Muscle of leg (tissue), 11 donors: Measurements from ENCODE around the gene ZDHHC7. TPM values are rescaled to one million over a fixed set of nuclear protein-coding genes. Genes with fewer than 3 reads are reported as not detected.
"Not testable (repeated sequence)": the region's sequence is repeated elsewhere in the genome, so short reads cannot be mapped to it uniquely, and the experiment has no call there.

Source experiments
- DNase-seq: peaks from one replicate; pipeline ENCODE4 v3.0.0; 2013
- H3K27ac ChIP-seq: one replicate; pipeline ENCODE4 v1.5.1; 2013; ENCODE audit warnings: mild to moderate bottlenecking, low read length, control low read depth
- H3K27me3 ChIP-seq: one replicate; pipeline ENCODE4 v1.6.1; 2013; ENCODE audit warnings: low read length; ENCODE audit not compliant: control insufficient read depth, insufficient read depth
- H3K36me3 ChIP-seq: one replicate; pipeline ENCODE4 v1.6.1; 2013; ENCODE audit warnings: low read length; ENCODE audit not compliant: control insufficient read depth, insufficient read depth
- H3K4me1 ChIP-seq: one replicate; pipeline ENCODE4 v1.6.1; 2013; ENCODE audit warnings: low read length; ENCODE audit not compliant: control insufficient read depth, insufficient read depth
- H3K4me3 ChIP-seq: one replicate; pipeline ENCODE4 v1.5.1; 2013; ENCODE audit warnings: low read length, control low read depth
- H3K9me3 ChIP-seq: replicated peaks from 2 replicates; pipeline ENCODE4 v1.6.1; 2013; ENCODE audit warnings: low read depth, low read length; ENCODE audit not compliant: control insufficient read depth
- WGBS: methylation state at CpG from one replicate; pipeline ENCODE4 v1.1.5; 2013; ENCODE audit warnings: missing lambda C conversion rate; ENCODE audit not compliant: insufficient coverage; 5-methylcytosine and 5-hydroxymethylcytosine counted together
- polyA plus RNA-seq, 8 donors: library from polyadenylated mRNA; unstranded; fragments of 120-200 nt; gene quantifications; one replicate each; pipeline versions ENCODE4 v1.2.1 to v1.2.3, GENCODE V29; 2013; ENCODE audit warnings: inconsistent platforms in 1 of 8, low replicate concordance in 1 of 8; ENCODE audit not compliant: insufficient read length in 8 of 8, insufficient read depth in 1 of 8
- total RNA-seq: library from RNA; stranded (reverse); fragments of 120-200 nt; gene quantifications from one replicate; pipeline ENCODE4 v1.2.4, GENCODE V29; 2013

ZDHHC7 gene
- total and polyA plus RNA-seq, 9 donors, result 28.7 to 44.7 (median 36.2) TPM

DNA sequence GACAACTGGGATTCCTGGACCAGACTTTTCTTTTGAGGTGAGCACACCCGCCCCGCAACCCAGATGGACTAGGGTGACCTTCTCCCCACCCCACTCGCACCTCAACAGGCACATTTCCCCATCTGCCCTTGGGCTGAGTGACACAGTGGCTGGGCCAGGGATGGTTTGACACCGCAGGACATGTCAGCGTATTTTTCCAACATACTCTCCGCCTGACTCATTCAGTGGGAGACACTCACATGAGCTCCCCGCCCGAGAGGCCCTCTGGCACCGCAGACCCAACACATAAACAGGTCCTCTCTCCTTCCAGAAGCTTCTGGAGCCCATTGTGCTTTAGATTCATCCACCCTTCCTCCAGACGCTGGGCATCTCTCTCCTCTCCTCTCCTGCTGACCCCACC lies 69.4 kb downstream of the ZDHHC7 start:
- Histone ChIP-seq H3K27ac (no peak overlapping the region), H3K9me3 (peaks cover 2% of the 10 kb centered on the region), H3K4me3 (no peak overlapping the region), H3K27me3 (peaks cover 9% of the 10 kb centered on the region), H3K4me1 (peaks cover 15% of the 10 kb centered on the region), H3K36me3 (no peaks in the 10 kb centered on the region)
- 83% methylated on average over 10 of the region's 10 CpGs for WGBS
- no peak for DNase-seq

DNA sequence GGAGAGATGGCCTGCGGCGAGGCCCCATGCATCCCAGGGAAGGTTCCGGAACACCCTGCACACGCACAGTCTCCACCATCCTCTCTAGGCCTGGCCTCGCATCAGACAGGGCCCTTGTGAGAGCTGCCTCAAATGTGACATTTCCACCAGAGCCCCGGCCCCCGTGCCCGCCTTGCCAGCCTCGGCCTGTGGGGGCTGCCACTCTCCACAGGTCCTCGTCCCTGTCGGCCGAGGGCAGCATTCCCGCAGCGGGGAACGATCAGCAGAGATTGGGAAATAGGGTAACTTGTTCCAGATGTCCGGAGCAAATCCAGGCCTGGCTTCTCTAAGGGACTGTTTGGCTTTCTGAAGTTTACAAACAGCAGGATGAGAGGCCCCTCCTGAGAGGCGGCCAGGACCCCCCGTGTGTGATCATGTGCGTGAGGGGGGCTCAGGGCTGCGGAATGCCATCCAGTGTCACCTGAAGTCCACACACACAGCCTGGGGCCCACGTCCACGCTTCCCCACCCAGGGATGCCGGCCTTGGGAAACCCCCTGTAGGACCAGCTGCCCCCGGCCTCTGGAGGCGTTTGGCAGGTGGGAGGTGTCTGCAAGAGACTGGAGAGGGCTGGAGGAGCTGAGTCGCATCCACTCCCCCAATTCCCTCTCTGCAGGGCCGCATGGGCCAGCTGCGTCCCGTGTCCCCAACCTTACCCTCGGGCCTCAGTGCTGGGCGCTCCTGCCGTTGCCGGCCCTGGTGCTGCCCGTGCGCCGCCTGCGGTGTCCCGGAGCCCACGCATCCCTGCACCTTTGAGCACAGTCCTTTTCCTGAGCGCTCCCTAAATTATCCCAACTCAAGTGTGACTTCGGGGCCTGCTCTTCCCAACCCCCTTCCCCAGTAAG lies 70.4 kb downstream of the ZDHHC7 start:
- peaks cover 9% of the 10 kb centered on the region for H3K27me3 ChIP-seq
- peaks cover 2% of the 10 kb centered on the region for H3K9me3 ChIP-seq
- peak; percentile 79 for DNase-seq
- 48% methylated on average over 33 of the region's 41 CpGs for WGBS
- H3K4me1 ChIP-seq, result peaks cover 15% of the 10 kb centered on the region
- H3K27ac ChIP-seq, result no peak overlapping the region
- H3K4me3 ChIP-seq, result no peak overlapping the region
- H3K36me3 ChIP-seq, result no peaks in the 10 kb centered on the region

- not testable (repeated sequence) for H3K36me3 ChIP-seq, DNase-seq, H3K4me3 ChIP-seq, H3K27ac ChIP-seq, H3K9me3 ChIP-seq, H3K27me3 ChIP-seq
- 71% methylated on average over 5 of the region's 6 CpGs for WGBS
- H3K4me1 ChIP-seq, result peaks cover 28% of the 10 kb centered on the region
Observed at GRCh38 chr16:84938616-84939015, 72.7 kb downstream of the ZDHHC7 start.

DNA sequence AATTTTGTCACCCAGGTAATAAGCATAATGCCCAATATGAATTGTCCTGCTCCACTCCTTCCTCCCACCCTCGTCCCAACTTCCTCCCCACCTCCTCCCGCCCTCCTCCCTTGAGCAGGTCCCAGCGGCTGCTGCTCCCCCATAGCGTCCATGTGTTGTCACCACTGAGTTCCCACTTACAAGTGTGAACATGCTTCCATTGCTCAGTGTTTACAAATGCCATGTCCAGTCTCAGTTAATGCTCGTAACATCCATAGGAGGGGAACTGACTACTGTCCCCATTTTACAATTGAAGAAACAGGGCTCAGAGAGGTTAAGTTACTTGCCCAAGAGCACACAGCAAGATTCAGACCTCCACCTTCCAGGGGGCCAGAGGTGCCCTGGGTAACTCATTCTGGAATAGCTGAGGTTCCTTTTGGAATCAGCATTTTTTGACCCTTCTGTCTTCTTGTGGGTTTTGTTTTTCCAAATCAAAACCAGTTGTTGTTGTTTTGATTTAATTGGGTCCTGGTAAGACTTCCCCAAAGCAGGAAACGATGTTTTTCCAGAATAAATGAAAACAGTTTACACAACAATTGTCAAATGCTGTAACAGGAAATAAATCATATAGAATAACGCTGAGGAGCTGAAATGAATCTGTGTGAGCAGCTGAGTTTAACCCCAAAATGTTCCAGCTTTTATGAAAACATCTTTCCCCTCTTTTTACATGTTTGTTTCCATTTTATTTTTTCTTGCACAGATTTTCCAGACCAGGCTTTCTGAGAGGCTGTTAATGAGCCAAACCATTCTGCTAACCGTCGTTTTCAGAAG lies 73.9 kb downstream of the ZDHHC7 start:
- 52% methylated on average over 8 of the region's 9 CpGs for WGBS
- Histone ChIP-seq H3K4me1 (peaks cover 41% of the 10 kb centered on the region), H3K27ac (no peak overlapping the region), H3K9me3 (no peaks in the 10 kb centered on the region), H3K36me3 (no peaks in the 10 kb centered on the region), H3K27me3 (peaks cover 9% of the 10 kb centered on the region), H3K4me3 (no peak overlapping the region)
- no peak for DNase-seq

GRCh38 chr16:84933774-84934631 lies 77.3 kb downstream of the ZDHHC7 start:
- Histone ChIP-seq H3K27ac (peak overlapping the region; percentile 71), H3K4me3 (no peak overlapping the region)
- WGBS, result 35% methylated on average over 29 of the region's 29 CpGs

DNA sequence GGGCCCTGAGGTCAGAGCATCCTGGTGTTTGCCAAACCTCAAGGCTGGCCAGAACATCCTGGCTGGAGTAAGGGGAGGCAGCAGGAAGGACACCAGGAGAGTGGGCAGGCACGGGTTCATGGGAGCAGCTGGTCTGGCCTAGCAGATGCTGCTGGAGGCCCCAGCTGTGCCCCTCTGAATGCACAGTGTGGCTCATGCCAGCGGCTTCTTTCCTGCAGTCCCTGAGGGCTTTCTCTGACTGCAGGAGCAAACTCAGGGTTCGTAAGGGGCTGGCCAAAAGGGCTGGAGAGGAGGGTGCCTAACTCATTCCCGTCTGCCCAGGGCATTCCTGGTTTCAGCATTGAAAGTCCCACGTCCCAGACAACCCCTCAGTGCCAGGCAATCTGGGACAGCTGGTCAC lies 78.7 kb downstream of the ZDHHC7 start:
- no peaks in the 10 kb centered on the region for H3K36me3 ChIP-seq
- H3K4me1 ChIP-seq, result peaks cover 57% of the 10 kb centered on the region
- H3K27me3 ChIP-seq, result peaks cover 10% of the 10 kb centered on the region
- peak overlapping the region; percentile 2 for H3K27ac ChIP-seq
- peak; percentile 65 for DNase-seq
- H3K9me3 ChIP-seq, result peaks cover 4% of the 10 kb centered on the region
- H3K4me3 ChIP-seq, result no peak overlapping the region
- WGBS, result 50% methylated on average over 5 of the region's 5 CpGs

More at GRCh38 chr16:84933774-84934631, 77.3 kb downstream of the ZDHHC7 start:
- Histone ChIP-seq H3K36me3 (no peaks in the 10 kb centered on the region), H3K9me3 (peaks cover 4% of the 10 kb centered on the region), H3K4me1 (peaks cover 52% of the 10 kb centered on the region), H3K27me3 (peaks cover 5% of the 10 kb centered on the region)
- DNase-seq, result peak; percentile 88

DNA sequence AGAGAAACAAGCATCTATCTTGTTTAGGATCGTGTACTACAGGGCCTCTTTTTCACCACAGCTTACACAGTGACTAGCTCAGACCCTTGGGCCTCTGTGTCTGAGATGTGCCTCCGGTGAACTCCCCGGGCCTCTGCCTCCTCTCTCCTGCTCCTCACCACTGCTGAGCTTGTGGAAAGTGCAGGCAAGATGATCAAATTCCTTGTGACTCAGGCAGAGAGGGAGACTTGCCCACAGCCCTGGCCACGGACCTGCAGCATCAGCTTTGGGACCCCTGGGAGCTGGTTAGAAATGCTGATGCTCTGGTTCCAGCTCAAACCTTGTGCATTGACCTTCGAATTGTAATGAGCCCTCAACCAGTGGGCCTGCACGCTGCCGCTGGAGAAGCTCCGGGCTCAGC lies 79.8 kb downstream of the ZDHHC7 start:
- Histone ChIP-seq H3K9me3 (peaks cover 4% of the 10 kb centered on the region), H3K27ac (no peak overlapping the region), H3K36me3 (no peaks in the 10 kb centered on the region), H3K27me3 (peaks cover 10% of the 10 kb centered on the region), H3K4me1 (peaks cover 57% of the 10 kb centered on the region), H3K4me3 (no peak overlapping the region)
- 80% methylated on average over 6 of the region's 8 CpGs for WGBS
- DNase-seq, result no peak

DNA sequence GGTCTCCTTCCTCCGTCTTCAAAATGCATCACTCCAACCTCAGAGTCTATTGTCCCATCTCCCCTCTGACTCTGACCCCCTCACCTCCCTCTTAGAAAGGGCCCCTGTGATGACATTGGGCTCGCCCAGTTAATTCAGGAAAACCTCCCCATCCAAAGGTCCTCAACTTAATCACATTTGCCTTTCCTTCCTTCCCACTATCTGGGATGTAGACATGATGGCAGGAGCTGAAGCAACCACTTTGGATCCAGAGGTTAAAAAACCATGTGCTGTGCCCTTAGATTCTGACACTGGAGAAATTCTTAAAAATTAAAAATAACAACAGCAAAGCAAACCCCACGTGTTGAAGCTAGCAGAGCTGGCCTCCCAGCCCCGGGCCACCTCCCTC lies 80.2 kb downstream of the ZDHHC7 start:
- DNase-seq, result no peak
- Histone ChIP-seq H3K4me3 (no peak overlapping the region), H3K27ac (no peak overlapping the region), H3K4me1 (peaks cover 57% of the 10 kb centered on the region), H3K27me3 (peaks cover 10% of the 10 kb centered on the region), H3K36me3 (no peaks in the 10 kb centered on the region), H3K9me3 (peaks cover 4% of the 10 kb centered on the region)
- 94% methylated on average over 3 of the region's 4 CpGs for WGBS

DNA sequence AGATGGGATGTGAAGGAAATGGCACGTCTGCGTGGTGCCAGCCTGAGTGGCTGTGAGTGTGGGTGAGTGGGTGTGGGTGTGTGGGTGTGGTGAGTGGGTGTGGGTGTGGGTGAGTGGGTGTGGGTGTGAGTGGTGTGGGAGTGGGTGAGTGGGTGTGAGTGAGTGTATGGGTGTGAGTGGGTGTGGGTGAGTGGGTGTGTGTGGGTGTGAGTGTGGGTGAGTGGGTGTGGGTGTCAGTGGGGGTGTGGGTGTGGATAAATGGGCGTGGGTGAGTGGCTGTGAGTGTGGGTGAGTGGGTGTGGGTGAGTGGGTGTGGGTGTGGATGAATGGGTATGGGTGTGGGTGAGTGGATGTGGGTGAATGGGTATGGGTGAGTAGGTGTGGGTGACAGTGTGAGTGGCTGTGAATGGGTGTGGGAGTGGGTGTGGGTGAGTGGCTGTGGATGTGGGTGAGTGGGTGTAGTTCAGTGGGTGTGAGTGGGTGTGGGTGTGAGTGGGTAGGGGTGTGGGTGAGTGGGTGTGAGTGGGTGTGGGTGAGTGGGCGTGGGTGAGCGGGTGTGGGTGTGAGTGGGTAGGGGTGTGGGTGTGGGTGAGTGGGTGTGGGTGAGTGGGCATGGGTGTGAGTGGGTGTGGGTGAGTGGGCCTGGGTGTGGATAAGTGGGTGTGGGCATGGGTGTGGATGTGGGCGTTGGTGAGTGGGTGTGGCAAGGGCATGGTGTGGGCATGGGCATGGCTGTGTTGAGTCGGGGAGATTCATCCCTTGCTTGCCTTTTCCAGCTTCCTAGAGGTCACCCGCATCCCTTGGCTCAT lies 80.8 kb downstream of the ZDHHC7 start:
- H3K4me1 ChIP-seq, result peaks cover 57% of the 10 kb centered on the region
- DNase-seq, result no peak
- no peak overlapping the region for H3K4me3 ChIP-seq
- WGBS, result 61% methylated on average over 5 of the region's 8 CpGs
- peaks cover 4% of the 10 kb centered on the region for H3K9me3 ChIP-seq
- no peaks in the 10 kb centered on the region for H3K36me3 ChIP-seq
- peaks cover 10% of the 10 kb centered on the region for H3K27me3 ChIP-seq
- H3K27ac ChIP-seq, result no peak overlapping the region
